ENCODE results near the gene MYL12A.

- TF ChIP-seq CREB1 (CRISPR knock-in tag; IDR thresholded peaks at IDR 0.05; ENCODE audit: low read depth) (no peak), POLR2AphosphoS5 (IDR thresholded peaks at IDR 0.05; ENCODE audit: low read depth) (no peak), EZH2phosphoT487 (IDR thresholded peaks at IDR 0.05; ENCODE audit: unreplicated experiment) (no peak), STAT1 (IDR thresholded peaks at IDR 0.05; ENCODE audit: unreplicated experiment) (no peak), REST (IDR thresholded peaks at IDR 0.05; ENCODE audit: unreplicated experiment) (no peak), JUNB (IDR thresholded peaks at IDR 0.05; ENCODE audit: unreplicated experiment) (no peak)
- TF ChIP-seq, protein P1, sequence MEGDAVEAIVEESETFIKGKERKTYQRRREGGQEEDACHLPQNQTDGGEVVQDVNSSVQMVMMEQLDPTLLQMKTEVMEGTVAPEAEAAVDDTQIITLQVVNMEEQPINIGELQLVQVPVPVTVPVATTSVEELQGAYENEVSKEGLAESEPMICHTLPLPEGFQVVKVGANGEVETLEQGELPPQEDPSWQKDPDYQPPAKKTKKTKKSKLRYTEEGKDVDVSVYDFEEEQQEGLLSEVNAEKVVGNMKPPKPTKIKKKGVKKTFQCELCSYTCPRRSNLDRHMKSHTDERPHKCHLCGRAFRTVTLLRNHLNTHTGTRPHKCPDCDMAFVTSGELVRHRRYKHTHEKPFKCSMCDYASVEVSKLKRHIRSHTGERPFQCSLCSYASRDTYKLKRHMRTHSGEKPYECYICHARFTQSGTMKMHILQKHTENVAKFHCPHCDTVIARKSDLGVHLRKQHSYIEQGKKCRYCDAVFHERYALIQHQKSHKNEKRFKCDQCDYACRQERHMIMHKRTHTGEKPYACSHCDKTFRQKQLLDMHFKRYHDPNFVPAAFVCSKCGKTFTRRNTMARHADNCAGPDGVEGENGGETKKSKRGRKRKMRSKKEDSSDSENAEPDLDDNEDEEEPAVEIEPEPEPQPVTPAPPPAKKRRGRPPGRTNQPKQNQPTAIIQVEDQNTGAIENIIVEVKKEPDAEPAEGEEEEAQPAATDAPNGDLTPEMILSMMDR (conservative IDR thresholded peaks at IDR 0.05; ENCODE audit: low read depth in 2 of 2): no peak
Observed at GRCh38 chr18:3218819-3219218, 28.8 kb upstream of the MYL12A start.
